Omental fat pad (tissue), 4 donors: ENCODE results near the gene UPK2. TPM values are rescaled to one million over a fixed set of nuclear protein-coding genes. Genes with fewer than 3 reads are reported as not detected.

ENCODE experiments used
- ATAC-seq: fragments of 150-250 bp; one replicate; pipeline ENCODE4 v1.9.1; 2016; ENCODE audit warnings: mild to moderate bottlenecking, moderate library complexity; ENCODE audit not compliant: low FRiP score
- DNase-seq: peaks from one replicate; pipeline ENCODE4 v3.0.0-alpha.2; 2019; ENCODE audit warnings: low spot score
- total RNA-seq, 4 donors: library from RNA; depleted of rRNA; stranded (reverse); fragments of >200 nt; gene quantifications; one replicate each; pipeline ENCODE4 v1.1.0, GENCODE V29; 2016
- TF ChIP-seq, protein P1 (sequence below), 3 donors: fragments of 450-650 bp; IDR thresholded peaks; one replicate each; pipeline ENCODE4 v1.5.1; 2016 to 2017; ENCODE audit warnings: antibody characterized with exemption in 3 of 3, mild to moderate bottlenecking in 3 of 3, moderate library complexity in 2 of 3

The UPK2 gene
- total RNA-seq, 4 donors from 2014 or later, result not detected

DNA sequence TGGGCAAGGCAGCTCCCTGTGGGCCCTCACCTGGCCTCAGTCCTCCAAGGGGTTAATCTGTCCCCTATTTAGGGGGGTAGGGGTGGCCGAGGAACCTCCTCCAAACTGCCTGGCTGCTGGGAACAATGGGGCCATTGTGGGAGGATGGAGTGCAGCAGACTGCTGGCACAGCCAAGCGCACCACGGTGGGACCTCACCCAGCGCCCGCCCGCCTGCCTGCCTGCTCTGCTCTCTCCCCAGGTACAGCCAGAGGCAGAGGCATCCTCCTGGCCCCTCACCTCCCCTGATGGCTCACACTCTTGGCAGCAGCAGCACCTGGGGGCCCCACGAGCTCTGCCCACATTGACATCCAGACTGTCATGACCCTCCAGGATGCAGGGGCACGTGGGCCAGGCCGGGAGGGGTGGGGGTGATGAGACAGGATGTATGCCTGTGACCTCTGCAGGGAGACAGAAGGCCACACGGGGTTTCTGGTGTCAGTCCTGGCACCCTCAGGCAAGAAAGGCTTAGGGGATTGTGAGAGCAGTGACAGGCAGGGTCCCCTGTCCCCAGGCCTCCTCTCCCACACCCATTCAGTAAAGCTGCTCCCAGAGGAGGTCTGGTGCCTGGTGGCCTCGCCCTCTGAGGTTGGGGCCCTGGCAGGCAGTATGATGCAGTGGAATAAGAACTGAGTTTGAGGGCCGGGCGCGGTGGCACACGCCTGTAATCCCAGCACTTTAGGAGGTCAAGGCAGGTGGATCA, 41.8 kb upstream of the UPK2 start:
- ATAC-seq (no peak), DNase-seq (no peak)
- TF ChIP-seq, protein P1, sequence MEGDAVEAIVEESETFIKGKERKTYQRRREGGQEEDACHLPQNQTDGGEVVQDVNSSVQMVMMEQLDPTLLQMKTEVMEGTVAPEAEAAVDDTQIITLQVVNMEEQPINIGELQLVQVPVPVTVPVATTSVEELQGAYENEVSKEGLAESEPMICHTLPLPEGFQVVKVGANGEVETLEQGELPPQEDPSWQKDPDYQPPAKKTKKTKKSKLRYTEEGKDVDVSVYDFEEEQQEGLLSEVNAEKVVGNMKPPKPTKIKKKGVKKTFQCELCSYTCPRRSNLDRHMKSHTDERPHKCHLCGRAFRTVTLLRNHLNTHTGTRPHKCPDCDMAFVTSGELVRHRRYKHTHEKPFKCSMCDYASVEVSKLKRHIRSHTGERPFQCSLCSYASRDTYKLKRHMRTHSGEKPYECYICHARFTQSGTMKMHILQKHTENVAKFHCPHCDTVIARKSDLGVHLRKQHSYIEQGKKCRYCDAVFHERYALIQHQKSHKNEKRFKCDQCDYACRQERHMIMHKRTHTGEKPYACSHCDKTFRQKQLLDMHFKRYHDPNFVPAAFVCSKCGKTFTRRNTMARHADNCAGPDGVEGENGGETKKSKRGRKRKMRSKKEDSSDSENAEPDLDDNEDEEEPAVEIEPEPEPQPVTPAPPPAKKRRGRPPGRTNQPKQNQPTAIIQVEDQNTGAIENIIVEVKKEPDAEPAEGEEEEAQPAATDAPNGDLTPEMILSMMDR (IDR thresholded peaks at IDR 0.05), result no peak

DNA sequence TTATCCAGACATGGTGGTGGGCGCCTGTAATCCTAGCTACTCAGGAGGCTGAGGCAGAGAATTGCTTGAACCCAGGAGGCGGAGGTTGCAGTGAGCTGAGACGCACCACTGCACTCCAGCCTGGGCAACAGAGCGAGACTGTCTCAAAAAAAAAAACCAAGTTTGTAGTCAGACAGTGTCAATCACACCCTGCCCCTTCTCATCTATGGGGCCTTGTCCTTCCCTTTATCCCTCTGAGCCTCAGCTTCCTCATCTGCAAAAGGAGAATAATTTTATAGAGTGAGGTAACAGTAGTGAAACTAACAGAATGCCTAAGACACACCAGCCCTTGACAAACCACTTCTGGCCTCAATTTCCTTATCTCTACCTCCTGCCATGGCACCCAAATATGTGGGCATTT, 41.1 kb upstream of the UPK2 start:
- DNase-seq, result no peak
- no peak for ATAC-seq
- TF ChIP-seq, protein P1 (IDR thresholded peaks at IDR 0.05), result no peak

DNA sequence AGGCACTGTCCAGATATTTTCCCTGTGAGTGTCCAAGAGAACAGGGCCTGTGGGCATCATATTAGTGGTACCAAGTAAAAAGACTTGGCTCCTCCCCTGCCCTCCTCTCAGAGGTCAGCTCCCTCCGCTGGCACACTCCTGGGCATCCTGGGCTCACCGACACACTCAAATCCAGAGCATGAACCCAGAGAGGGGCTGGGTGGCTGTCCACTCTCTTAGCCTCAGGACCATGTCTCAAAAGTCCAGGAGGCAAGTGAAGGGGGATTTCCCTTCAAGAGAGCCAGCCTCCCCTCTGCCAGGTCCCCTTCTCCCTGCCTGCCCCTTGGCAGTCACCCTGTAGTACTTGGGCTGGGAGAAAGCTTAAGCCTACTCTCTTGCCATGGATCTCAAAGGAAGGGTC, 40.7 kb upstream of the UPK2 start:
- TF ChIP-seq, protein P1 (IDR thresholded peaks at IDR 0.05), result no peak
- no peak for ATAC-seq
- DNase-seq, result no peak

DNA sequence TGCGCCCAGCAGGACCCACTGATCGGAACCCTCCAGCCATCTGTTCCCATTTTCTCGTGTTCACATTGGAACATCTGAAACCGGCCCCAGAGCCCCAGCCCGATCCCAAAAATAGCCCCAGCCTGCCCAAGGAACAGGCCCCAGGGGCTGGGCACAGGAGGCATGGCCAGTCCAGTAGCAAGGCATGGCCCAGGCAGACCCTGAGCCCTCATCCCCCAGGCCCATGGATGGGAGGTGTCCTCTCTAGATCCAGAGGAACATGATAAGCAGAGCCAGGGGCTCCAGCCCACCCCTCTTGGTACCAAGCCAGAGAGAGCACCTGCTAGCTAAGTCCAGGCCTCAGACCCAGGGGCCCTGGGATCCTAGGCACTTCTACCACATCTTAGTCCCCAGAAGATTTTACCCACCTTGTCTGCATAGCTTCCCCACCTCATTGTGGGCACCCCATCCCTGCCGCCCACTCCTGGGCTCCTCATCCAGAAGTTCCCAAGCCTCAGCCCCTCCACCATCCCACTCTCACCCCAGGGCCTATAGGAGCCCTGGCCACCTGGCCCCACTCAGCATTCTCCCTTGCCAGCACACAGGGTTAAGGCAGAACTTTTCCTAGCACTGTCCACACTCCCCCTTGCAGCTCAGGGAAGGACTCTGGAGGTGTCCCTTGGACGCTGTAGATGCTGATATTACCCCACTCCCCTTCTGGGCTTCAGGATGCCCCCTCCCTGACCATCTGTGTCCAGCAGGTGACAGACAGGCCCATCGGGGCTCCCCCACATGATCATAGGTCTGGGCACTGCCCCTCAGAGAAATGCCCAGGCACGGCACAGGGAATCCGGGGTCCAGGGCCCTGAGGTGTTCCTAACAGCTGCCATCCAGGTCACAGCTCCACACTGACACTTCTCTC, 39.9 kb upstream of the UPK2 start:
- DNase-seq, result no peak
- no peak for ATAC-seq
- TF ChIP-seq, protein P1 (IDR thresholded peaks at IDR 0.05), result no peak

DNA sequence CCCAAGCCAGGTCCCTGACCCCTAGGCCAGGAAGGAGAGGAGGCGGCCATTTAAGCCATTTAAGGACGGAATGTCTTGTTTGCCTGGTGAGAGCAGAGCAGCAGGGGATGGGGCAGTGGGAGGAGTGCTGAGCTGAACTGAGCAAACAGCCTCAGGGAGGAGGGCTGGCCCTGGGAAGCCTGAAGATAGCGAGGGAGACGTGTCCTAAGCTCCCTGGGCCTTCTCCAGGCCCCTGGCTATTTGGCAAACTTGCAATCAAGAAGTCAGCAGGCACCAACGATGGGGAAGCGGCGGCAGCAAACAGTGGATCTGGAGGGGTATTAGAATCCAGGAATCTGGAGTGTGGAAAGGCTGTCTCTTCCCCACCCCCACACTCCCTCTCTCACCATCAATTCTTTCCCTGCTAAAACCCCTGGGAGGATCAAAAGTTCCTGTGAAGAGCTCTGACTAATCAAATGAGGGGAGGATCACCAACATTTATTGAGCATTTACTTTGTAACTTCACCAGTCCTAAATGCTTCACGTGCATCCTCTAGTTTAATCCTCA, 39.2 kb upstream of the UPK2 start:
- TF ChIP-seq, protein P1 (IDR thresholded peaks at IDR 0.05), result no peak
- ATAC-seq, result no peak
- DNase-seq, result no peak

DNA sequence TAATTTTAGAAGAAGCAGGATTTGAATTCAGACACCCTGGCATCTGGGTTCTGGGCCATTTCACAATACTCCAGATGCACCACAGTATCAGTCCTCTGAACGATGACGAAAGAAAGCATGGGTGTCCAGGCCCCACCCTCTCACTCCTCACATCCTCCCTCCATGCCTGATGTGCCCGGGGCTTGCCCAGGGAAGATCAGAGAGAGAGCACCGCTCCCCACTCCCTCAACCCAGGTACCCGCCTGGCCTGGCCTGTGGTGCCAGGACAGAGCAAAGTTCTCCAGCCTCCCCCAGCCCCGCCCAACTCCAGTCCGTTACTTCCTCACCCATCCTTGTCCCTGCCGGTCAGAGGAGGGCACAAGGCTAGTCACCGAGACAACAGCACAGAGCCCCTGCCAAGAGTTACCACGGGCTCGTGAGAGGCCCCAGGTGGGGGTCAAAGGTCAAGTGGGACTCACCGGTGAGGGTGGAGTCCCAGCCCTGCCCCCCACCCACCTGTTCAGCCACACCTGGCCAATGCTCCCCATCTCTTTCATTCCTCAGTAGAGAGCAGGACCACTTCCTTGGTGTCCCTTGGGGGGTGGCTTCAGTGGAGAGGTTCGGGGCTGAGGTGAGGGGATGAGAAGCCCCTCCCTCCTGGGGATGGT, 38.5 kb upstream of the UPK2 start:
- TF ChIP-seq, protein P1 (IDR thresholded peaks at IDR 0.05), result no peak
- DNase-seq (no peak), ATAC-seq (peak; percentile 42)
